Large intestine (tissue), 3 donors: Measurements from ENCODE around the gene ARL4C. TPM values are rescaled to one million over a fixed set of nuclear protein-coding genes. Genes with fewer than 3 reads are reported as not detected.
"Not testable (repeated sequence)": the region's sequence is repeated elsewhere in the genome, so short reads cannot be mapped to it uniquely, and the experiment has no call there.

Source experiments
- DNase-seq, 2 donors: peaks; one replicate each; pipeline versions ENCODE4 v3.0.0 to v3.0.0-alpha.2; 2013
- H3K27ac ChIP-seq: one replicate; pipeline ENCODE4 v1.5.1; 2013; ENCODE audit warnings: low read length
- H3K27me3 ChIP-seq: 2 replicates; pipeline ENCODE4 v1.6.1; 2013; ENCODE audit warnings: low read length; ENCODE audit not compliant: control insufficient read depth, insufficient read depth
- H3K36me3 ChIP-seq: 2 replicates; pipeline ENCODE4 v1.6.1; 2013; ENCODE audit warnings: low read length; ENCODE audit not compliant: control insufficient read depth, insufficient read depth
- H3K4me1 ChIP-seq: one replicate; pipeline ENCODE4 v1.6.1; 2013; ENCODE audit warnings: low read length; ENCODE audit not compliant: control insufficient read depth, insufficient read depth
- H3K4me3 ChIP-seq: one replicate; pipeline ENCODE4 v1.5.1; 2013; ENCODE audit warnings: low read length
- H3K9me3 ChIP-seq: one replicate; pipeline ENCODE4 v1.6.1; 2013; ENCODE audit warnings: mild to moderate bottlenecking, low read depth, low read length, moderate library complexity; ENCODE audit not compliant: control insufficient read depth
- WGBS: methylation state at CpG from one replicate; pipeline ENCODE4 v1.1.5; 2013; ENCODE audit warnings: low lambda C conversion rate; ENCODE audit not compliant: insufficient coverage; 5-methylcytosine and 5-hydroxymethylcytosine counted together
- polyA plus RNA-seq: library from polyadenylated mRNA; unstranded; fragments of 120-200 nt; gene quantifications from one replicate; pipeline ENCODE4 v1.2.1, GENCODE V29; 2013

Gene ARL4C
- polyA plus RNA-seq, 1 donor: 5.8 TPM

DNA sequence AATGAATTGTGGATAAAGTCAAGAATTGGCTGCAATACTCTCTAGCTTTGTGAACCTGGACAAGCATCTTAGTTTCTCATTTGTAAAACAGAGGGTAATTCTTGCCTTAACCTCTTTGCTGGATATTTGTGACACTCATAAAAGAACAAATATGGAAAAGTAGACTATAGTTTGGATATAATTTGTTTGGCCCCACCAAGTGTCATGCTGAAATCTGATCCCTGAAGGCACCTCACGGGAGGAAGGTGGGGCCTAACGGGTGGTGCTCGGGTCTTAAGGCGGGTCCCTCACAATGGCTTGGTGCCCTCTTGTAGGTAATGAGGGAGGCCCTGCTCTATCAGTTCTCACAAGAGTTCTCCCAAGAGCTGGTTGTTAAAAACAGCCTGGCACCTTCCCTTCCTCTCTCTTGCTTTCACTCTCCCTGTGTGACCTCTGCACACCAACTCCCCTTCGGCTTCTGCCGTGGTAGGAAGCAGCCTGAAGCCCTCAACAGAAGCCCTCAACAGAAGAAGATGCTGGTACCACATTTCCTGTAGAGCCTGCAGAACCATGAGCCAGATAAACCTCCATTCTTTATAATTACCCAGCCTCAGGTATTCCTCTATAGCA, 37.4 kb downstream of the ARL4C start:
- no peak overlapping the region for H3K4me3 ChIP-seq
- H3K36me3 ChIP-seq: no peaks in the 10 kb centered on the region
- H3K9me3 ChIP-seq: no peaks in the 10 kb centered on the region
- H3K27ac ChIP-seq: no peak overlapping the region
- no peaks in the 10 kb centered on the region for H3K4me1 ChIP-seq
- no peak for DNase-seq
- WGBS: no CpG with 5 or more reads among the region's 6 CpGs
- peaks cover 6% of the 10 kb centered on the region for H3K27me3 ChIP-seq

- Histone ChIP-seq H3K4me3 (no peak overlapping the region), H3K36me3 (no peaks in the 10 kb centered on the region), H3K27ac (no peak overlapping the region), H3K4me1 (no peaks in the 10 kb centered on the region), H3K27me3 (peaks cover 6% of the 10 kb centered on the region), H3K9me3 (no peaks in the 10 kb centered on the region)
- no CpG with 5 or more reads among the region's 4 CpGs for WGBS
- no peak for DNase-seq
Measured at GRCh38 chr2:234458466-234458865, 38.4 kb downstream of the ARL4C start.

DNA sequence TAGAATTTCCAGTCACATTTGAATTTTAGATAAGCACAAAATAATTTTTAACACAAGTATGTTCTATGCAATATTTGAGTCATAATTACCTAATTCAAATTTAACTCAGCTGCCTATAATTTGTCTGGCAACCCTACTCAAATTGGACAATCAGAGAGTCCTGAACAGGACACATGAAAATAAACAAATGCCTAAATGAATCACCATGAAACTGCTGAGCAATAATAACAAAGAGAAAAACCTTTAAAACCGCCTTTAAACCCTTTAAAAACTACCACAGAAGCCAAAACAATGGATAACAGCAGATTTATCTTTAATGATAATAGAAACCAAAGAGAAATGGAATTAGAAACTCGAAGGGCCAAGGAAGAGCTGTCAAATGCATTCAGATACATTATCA, 39.5 kb downstream of the ARL4C start:
- H3K36me3 ChIP-seq: no peaks in the 10 kb centered on the region
- DNase-seq: no peak
- no peaks in the 10 kb centered on the region for H3K4me1 ChIP-seq
- H3K9me3 ChIP-seq: no peaks in the 10 kb centered on the region
- peaks cover 6% of the 10 kb centered on the region for H3K27me3 ChIP-seq
- 86% methylated on average over 2 of the region's 2 CpGs for WGBS
- no peak overlapping the region for H3K4me3 ChIP-seq
- H3K27ac ChIP-seq: no peak overlapping the region

GRCh38 chr2:234455246-234455645, 41.6 kb downstream of the ARL4C start:
- H3K4me3 ChIP-seq: not testable (repeated sequence)

DNA sequence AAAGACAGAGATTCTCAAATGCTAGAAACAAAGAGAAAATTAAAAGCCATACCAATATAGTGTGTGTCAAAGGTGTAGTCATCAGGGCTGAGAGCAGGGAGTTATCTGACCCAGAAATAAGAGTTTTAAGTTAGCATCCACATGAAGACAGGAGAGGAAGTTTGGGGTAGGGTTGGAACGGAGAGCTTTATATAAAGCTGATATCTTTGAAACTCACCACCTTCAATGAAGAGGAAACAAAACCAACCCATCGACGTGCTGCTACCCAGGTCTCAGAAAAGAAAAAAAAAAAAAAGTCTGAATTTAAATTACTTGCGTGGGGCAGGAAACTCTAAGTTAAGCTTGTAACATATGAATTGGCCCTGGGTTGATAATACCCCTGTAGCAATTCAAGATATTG, 42.4 kb downstream of the ARL4C start:
- Histone ChIP-seq H3K27ac (no peak overlapping the region), H3K4me1 (no peaks in the 10 kb centered on the region), H3K4me3 (no peak overlapping the region), H3K36me3 (no peaks in the 10 kb centered on the region), H3K27me3 (no peaks in the 10 kb centered on the region), H3K9me3 (no peaks in the 10 kb centered on the region)
- no peak for DNase-seq
- 92% methylated on average over 2 of the region's 4 CpGs for WGBS

More at GRCh38 chr2:234455246-234455645, 41.6 kb downstream of the ARL4C start:
- H3K4me1 ChIP-seq, H3K27me3 ChIP-seq, DNase-seq, H3K9me3 ChIP-seq, H3K36me3 ChIP-seq, H3K27ac ChIP-seq: not testable (repeated sequence)
- no CpG with 5 or more reads among the region's 7 CpGs for whole genome bisulfite sequencing

DNA sequence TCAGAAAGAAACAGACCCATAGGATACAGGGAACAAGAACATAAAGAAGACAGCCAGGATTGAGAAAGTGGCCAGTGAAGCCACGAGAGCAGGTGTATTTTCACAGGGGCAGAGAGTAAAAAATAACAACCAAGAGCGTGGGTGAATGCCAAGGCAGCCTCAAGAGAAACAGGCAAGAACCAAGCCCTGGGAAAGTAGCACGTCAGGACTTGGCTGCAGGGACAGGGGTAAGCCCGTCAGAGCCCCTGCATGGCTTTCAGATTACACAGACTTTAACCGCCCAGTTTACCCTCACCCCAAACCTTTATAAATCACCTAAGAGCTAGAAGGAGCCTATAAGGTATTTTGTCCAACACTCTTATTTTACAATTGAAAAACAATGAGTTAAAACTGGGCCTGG, 43.7 kb downstream of the ARL4C start:
- Histone ChIP-seq H3K9me3 (no peaks in the 10 kb centered on the region), H3K36me3 (no peaks in the 10 kb centered on the region), H3K4me1 (no peaks in the 10 kb centered on the region), H3K27me3 (no peaks in the 10 kb centered on the region), H3K4me3 (no peak overlapping the region), H3K27ac (no peak overlapping the region)
- no peak for DNase-seq
- WGBS: 93% methylated on average over 3 of the region's 5 CpGs

- no peak overlapping the region for H3K27ac ChIP-seq
- no peak overlapping the region for H3K4me3 ChIP-seq
- whole genome bisulfite sequencing: 29% methylated on average over 1 of the region's 4 CpGs
- H3K36me3 ChIP-seq: no peaks in the 10 kb centered on the region
- DNase-seq: no peak
- no peaks in the 10 kb centered on the region for H3K4me1 ChIP-seq
- no peaks in the 10 kb centered on the region for H3K27me3 ChIP-seq
- H3K9me3 ChIP-seq: no peaks in the 10 kb centered on the region
Measured at GRCh38 chr2:234451852-234452625, 44.8 kb downstream of the ARL4C start.

GRCh38 chr2:234451242-234451641, 45.6 kb downstream of the ARL4C start:
- H3K36me3 ChIP-seq: no peaks in the 10 kb centered on the region
- no peak overlapping the region for H3K4me3 ChIP-seq
- H3K27me3 ChIP-seq: no peaks in the 10 kb centered on the region
- H3K9me3 ChIP-seq: no peaks in the 10 kb centered on the region
- H3K27ac ChIP-seq: no peak overlapping the region
- no peak for DNase-seq
- no CpG with 5 or more reads among the region's 2 CpGs for WGBS
- peaks cover 4% of the 10 kb centered on the region for H3K4me1 ChIP-seq

- H3K36me3 ChIP-seq: no peaks in the 10 kb centered on the region
- H3K27ac ChIP-seq: no peak overlapping the region
- no peak for DNase-seq
- H3K4me3 ChIP-seq: no peak overlapping the region
- H3K27me3 ChIP-seq: no peaks in the 10 kb centered on the region
- H3K9me3 ChIP-seq: no peaks in the 10 kb centered on the region
- WGBS: 0% methylated on average over 1 of the region's 6 CpGs
- H3K4me1 ChIP-seq: peaks cover 4% of the 10 kb centered on the region
Measured at GRCh38 chr2:234450431-234451124, 46.3 kb downstream of the ARL4C start.

GRCh38 chr2:234448506-234449184, 48.2 kb downstream of the ARL4C start:
- H3K27ac ChIP-seq: no peak overlapping the region
- H3K9me3 ChIP-seq: no peaks in the 10 kb centered on the region
- 41% methylated on average over 3 of the region's 13 CpGs for WGBS
- no peak for DNase-seq
- peaks cover 4% of the 10 kb centered on the region for H3K4me1 ChIP-seq
- H3K36me3 ChIP-seq: no peaks in the 10 kb centered on the region
- peaks cover 6% of the 10 kb centered on the region for H3K27me3 ChIP-seq
- H3K4me3 ChIP-seq: no peak overlapping the region
